GM12878 (cell line): ENCODE results near the gene IL32. TPM values are rescaled to one million over a fixed set of nuclear protein-coding genes. Genes with fewer than 3 reads are reported as not detected.

Experiments
- CREB1 ChIP-seq: IDR thresholded peaks from 2 replicates; pipeline ENCODE4 v1.6.1; 2012; ENCODE audit warnings: low read depth, mild to moderate bottlenecking, inconsistent platforms
- CREM ChIP-seq: IDR thresholded peaks from 2 replicates; pipeline ENCODE4 v1.6.1; 2014; ENCODE audit warnings: antibody characterized with exemption, low read depth
- DPF2 ChIP-seq: fragments of 450-650 bp; IDR thresholded peaks from 2 replicates; pipeline ENCODE4 v1.6.1; 2017; ENCODE audit warnings: mild to moderate bottlenecking
- EZH2 ChIP-seq: IDR thresholded peaks from 2 replicates; pipeline ENCODE4 v1.6.1; 2012; ENCODE audit warnings: low read depth, mild to moderate bottlenecking, control low read depth, inconsistent platforms, low read length, borderline replicate concordance; ENCODE audit not compliant: control insufficient read depth
- FOXM1 ChIP-seq: IDR thresholded peaks from 2 replicates; pipeline ENCODE4 v1.6.1; 2012; ENCODE audit warnings: low read depth, mild to moderate bottlenecking, inconsistent platforms, low read length, moderate library complexity
- HDAC2 ChIP-seq: fragments of 200-600 bp; sonication (generic); IDR thresholded peaks from 2 replicates; pipeline ENCODE4 v1.6.1; 2017
- HDAC6 ChIP-seq: fragments of 200-600 bp; sonication (generic); IDR thresholded peaks from one replicate; pipeline ENCODE4 v1.8.0; 2017; ENCODE audit warnings: antibody characterized with exemption; ENCODE audit not compliant: unreplicated experiment
- IKZF1 ChIP-seq: fragments of 450-650 bp; conservative IDR thresholded peaks from 2 replicates; pipeline ENCODE4 v1.6.1; 2017; ENCODE audit warnings: antibody characterized with exemption, mild to moderate bottlenecking
- LARP7 ChIP-seq: fragments of 450-650 bp; IDR thresholded peaks from 2 replicates; pipeline ENCODE4 v1.6.1; 2017; ENCODE audit warnings: mild to moderate bottlenecking
- NRF1 ChIP-seq: conservative IDR thresholded peaks from 2 replicates; pipeline ENCODE4 v1.6.1; 2011; ENCODE audit warnings: mild to moderate bottlenecking, low read depth, low read length, improper control_type of control experiment
- PBX3 ChIP-seq: IDR thresholded peaks from 2 replicates; pipeline ENCODE4 v1.6.1; 2011; ENCODE audit warnings: mild to moderate bottlenecking, low read depth, low read length, moderate library complexity; ENCODE audit not compliant: insufficient replicate concordance
- POLR2AphosphoS2 ChIP-seq: IDR thresholded peaks from 2 replicates; pipeline ENCODE4 v1.6.1; 2011; ENCODE audit warnings: low read depth, mild to moderate bottlenecking, low read length, improper control_type of control experiment, moderate library complexity
- RELA ChIP-seq: fragments of 450-650 bp; IDR thresholded peaks from 2 replicates; pipeline ENCODE4 v1.8.0; 2014; ENCODE audit warnings: borderline replicate concordance; ENCODE audit not compliant: partially characterized antibody
- REST ChIP-seq: IDR thresholded peaks from 2 replicates; pipeline ENCODE4 v1.6.1; 2012; ENCODE audit warnings: mild to moderate bottlenecking, low read depth, low read length
- SMC3 ChIP-seq: IDR thresholded peaks from 2 replicates; pipeline ENCODE4 v1.6.1; 2011; ENCODE audit warnings: low read length, improper control_type of control experiment, borderline replicate concordance
- SP1 ChIP-seq: IDR thresholded peaks from one replicate; pipeline ENCODE4 v1.6.1; 2011; ENCODE audit warnings: low read depth, low read length
- YY1 ChIP-seq: IDR thresholded peaks from 2 replicates; pipeline ENCODE4 v1.6.1; 2011; ENCODE audit warnings: low read depth, mild to moderate bottlenecking, low read length
- ZNF622 ChIP-seq: fragments of 450-650 bp; IDR thresholded peaks from 2 replicates; pipeline ENCODE4 v1.6.1; 2017; ENCODE audit warnings: mild to moderate bottlenecking, inconsistent platforms
- polyA plus RNA-seq, 11 experiments: library from polyadenylated mRNA; depleted of rRNA in 4 of 11; unstranded in 6 of 11; stranded (reverse) in 5 of 11; fragments of >200 nt; fragmentation: Nextera tagmentation in 4 of 11; fragmentation: Illumina TruSeq in 1 of 11; extraction: Ambion mirVana in 4 of 11; extraction: Trizol in 1 of 11; gene quantifications; 1 replicate in 1 of 11; 2 replicates in 10 of 11; pipeline versions ENCODE4 v1.2.1 to v1.2.3, GENCODE V29; 2011 to 2016; ENCODE audit warnings: inconsistent platforms in 2 of 11, missing spikeins in 2 of 11, low read depth in 1 of 11
- total RNA-seq, 4 experiments: library from RNA; depleted of rRNA in 3 of 4; stranded (reverse); fragments of >200 nt in 3 of 4; fragmentation: Illumina TruSeq in 1 of 4; extraction: Trizol in 1 of 4; gene quantifications; 2 replicates each; pipeline versions ENCODE4 v1.2.1 to v1.2.3, GENCODE V29; 2013 to 2021
- TF ChIP-seq, protein P1 (sequence below): IDR thresholded peaks from 2 replicates; pipeline ENCODE4 v1.6.1; 2012; ENCODE audit warnings: low read depth, low read length, improper control_type of control experiment
- TF ChIP-seq, protein P2 (sequence below): IDR thresholded peaks from 2 replicates; pipeline ENCODE4 v1.6.1; 2012; ENCODE audit warnings: low read length, inconsistent platforms
- TF ChIP-seq, protein P3 (sequence below): fragments of 450-650 bp; conservative IDR thresholded peaks from 2 replicates; pipeline ENCODE4 v1.6.1; 2017; ENCODE audit warnings: mild to moderate bottlenecking, moderate library complexity

The IL32 gene
- total and polyA plus RNA-seq, 10 of the 15 experiments (the other 5 are each of a cell fraction or from before 2014, with no cell fraction given) = 27.0 to 122 (median 55.8) TPM

DNA sequence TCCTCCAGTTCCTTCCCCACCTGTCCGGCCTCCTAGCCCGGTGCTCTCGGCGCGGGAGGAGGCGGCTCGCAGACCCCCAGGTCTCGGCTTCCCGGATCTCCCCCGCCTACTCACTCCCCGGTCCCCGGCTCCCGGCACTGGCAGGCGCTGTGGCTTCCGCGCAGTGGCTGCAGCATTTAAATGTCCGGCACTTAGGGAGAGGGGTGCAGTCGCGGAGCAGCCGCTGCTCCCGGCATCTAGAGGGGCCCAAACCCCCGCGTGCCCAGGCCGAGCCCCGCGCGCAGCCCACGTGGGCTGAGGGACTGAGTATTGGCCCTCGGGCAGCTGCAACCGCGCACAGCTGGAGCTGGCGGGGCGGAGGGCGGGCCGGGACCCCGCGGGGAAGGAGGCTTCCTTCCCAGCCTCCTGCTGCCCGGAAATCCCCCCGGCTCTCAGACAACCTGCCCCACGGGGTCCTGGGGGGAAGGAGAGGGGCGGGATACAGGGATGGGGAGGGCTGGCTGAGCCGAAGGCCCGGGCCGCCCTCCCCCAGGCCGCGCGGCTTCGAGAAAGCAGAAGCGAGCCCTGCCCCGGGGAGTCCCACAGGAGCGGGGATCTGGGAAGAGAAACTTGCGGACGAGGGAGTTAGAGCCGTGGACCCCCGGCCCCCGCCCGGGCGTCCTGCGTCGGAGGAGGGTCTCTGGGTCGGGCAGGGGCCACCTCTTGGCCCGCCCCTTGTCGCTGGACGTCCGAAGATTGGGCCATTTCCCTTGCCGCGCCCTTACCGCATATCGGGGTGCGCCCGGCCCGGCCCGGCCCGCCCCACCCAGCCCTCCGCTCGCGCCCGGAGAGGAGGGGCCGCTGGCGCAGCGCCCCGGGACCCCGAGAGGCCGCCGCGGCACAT is 19.4 kb upstream of the IL32 start, which contains the start of gene MMP25 (continued):
- TF ChIP-seq, protein P1, sequence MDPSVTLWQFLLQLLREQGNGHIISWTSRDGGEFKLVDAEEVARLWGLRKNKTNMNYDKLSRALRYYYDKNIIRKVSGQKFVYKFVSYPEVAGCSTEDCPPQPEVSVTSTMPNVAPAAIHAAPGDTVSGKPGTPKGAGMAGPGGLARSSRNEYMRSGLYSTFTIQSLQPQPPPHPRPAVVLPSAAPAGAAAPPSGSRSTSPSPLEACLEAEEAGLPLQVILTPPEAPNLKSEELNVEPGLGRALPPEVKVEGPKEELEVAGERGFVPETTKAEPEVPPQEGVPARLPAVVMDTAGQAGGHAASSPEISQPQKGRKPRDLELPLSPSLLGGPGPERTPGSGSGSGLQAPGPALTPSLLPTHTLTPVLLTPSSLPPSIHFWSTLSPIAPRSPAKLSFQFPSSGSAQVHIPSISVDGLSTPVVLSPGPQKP = no peak
- TF ChIP-seq NRF1 (no peak), YY1 (no peak), POLR2AphosphoS2 (no peak), HDAC6 (no peak), IKZF1 (peak; percentile 88), SMC3 (no peak), REST (no peak), SP1 (no peak), HDAC2 (no peak), CREB1 (no peak), EZH2 (no peak), ZNF622 (no peak), LARP7 (no peak), FOXM1 (no peak), DPF2 (peak; percentile 92), RELA (no peak), PBX3 (no peak), CREM (no peak)
- TF ChIP-seq, protein P2, sequence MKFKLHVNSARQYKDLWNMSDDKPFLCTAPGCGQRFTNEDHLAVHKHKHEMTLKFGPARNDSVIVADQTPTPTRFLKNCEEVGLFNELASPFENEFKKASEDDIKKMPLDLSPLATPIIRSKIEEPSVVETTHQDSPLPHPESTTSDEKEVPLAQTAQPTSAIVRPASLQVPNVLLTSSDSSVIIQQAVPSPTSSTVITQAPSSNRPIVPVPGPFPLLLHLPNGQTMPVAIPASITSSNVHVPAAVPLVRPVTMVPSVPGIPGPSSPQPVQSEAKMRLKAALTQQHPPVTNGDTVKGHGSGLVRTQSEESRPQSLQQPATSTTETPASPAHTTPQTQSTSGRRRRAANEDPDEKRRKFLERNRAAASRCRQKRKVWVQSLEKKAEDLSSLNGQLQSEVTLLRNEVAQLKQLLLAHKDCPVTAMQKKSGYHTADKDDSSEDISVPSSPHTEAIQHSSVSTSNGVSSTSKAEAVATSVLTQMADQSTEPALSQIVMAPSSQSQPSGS = no peak
- TF ChIP-seq, protein P3, sequence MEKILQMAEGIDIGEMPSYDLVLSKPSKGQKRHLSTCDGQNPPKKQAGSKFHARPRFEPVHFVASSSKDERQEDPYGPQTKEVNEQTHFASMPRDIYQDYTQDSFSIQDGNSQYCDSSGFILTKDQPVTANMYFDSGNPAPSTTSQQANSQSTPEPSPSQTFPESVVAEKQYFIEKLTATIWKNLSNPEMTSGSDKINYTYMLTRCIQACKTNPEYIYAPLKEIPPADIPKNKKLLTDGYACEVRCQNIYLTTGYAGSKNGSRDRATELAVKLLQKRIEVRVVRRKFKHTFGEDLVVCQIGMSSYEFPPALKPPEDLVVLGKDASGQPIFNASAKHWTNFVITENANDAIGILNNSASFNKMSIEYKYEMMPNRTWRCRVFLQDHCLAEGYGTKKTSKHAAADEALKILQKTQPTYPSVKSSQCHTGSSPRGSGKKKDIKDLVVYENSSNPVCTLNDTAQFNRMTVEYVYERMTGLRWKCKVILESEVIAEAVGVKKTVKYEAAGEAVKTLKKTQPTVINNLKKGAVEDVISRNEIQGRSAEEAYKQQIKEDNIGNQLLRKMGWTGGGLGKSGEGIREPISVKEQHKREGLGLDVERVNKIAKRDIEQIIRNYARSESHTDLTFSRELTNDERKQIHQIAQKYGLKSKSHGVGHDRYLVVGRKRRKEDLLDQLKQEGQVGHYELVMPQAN = peak; percentile 19; the same call in 1 of the 2 replicates
